PFSK-1 (cell line): ENCODE measurements around the gene DUSP16.

ENCODE experiments used
- POLR2AphosphoS5 ChIP-seq: IDR thresholded peaks from 2 replicates; pipeline ENCODE4 v1.6.1; 2012; ENCODE audit warnings: low read depth, mild to moderate bottlenecking, control low read depth, low read length, moderate library complexity
- SIN3A ChIP-seq: IDR thresholded peaks from 2 replicates; pipeline ENCODE4 v1.6.1; 2012; ENCODE audit warnings: mild to moderate bottlenecking, low read length, moderate library complexity, borderline replicate concordance; ENCODE audit not compliant: insufficient read depth
- TF ChIP-seq, protein P1 (sequence below), 2 experiments: IDR thresholded peaks; 2 replicates each; pipeline versions ENCODE4 v1.6.1 to v1.8.0; 2011 to 2012; ENCODE audit warnings: low read depth in 2 of 2, low read length in 2 of 2, control low read depth in 1 of 2, inconsistent platforms in 1 of 2, mild to moderate bottlenecking in 1 of 2, moderate library complexity in 1 of 2; ENCODE audit not compliant: insufficient read depth in 1 of 2

DNA sequence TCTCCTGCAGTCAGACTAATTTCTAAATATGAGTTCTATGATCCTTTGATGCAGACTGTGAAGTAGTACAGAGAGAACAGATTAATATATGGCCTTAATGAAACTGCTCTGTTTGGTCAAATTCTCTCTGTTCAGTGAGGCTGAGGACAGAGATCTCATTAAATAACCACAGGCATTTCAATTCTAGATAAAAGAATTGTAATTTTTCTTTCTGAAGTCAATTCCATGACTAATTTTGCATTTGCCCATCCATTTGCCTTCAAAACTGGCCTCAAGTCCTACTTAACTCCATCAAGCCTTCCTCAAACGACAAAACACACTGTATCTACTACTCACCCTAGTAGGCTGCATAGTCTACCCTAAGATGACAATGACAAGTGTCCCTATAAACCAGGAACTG is 67.1 kb downstream of the DUSP16 start:
- no peak for TF ChIP-seq SIN3A
- TF ChIP-seq POLR2AphosphoS5 = no peak
- TF ChIP-seq, protein P1, sequence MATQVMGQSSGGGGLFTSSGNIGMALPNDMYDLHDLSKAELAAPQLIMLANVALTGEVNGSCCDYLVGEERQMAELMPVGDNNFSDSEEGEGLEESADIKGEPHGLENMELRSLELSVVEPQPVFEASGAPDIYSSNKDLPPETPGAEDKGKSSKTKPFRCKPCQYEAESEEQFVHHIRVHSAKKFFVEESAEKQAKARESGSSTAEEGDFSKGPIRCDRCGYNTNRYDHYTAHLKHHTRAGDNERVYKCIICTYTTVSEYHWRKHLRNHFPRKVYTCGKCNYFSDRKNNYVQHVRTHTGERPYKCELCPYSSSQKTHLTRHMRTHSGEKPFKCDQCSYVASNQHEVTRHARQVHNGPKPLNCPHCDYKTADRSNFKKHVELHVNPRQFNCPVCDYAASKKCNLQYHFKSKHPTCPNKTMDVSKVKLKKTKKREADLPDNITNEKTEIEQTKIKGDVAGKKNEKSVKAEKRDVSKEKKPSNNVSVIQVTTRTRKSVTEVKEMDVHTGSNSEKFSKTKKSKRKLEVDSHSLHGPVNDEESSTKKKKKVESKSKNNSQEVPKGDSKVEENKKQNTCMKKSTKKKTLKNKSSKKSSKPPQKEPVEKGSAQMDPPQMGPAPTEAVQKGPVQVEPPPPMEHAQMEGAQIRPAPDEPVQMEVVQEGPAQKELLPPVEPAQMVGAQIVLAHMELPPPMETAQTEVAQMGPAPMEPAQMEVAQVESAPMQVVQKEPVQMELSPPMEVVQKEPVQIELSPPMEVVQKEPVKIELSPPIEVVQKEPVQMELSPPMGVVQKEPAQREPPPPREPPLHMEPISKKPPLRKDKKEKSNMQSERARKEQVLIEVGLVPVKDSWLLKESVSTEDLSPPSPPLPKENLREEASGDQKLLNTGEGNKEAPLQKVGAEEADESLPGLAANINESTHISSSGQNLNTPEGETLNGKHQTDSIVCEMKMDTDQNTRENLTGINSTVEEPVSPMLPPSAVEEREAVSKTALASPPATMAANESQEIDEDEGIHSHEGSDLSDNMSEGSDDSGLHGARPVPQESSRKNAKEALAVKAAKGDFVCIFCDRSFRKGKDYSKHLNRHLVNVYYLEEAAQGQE (IDR thresholded peaks at IDR 0.05; ENCODE audit: insufficient read depth in 1 of 2, low read depth in 2 of 2, low read length in 2 of 2) = no peak
